LNCaP clone FGC (cell line): ENCODE data around the gene TCEANC2.
"Not testable (repeated sequence)": the region's sequence is repeated elsewhere in the genome, so short reads cannot be mapped to it uniquely, and the experiment has no call there.

Source experiments
- DNase-seq: peaks from one replicate; pipeline ENCODE4 v3.0.0-alpha.2; 2011; ENCODE audit warnings: low read depth
- H3K4me3 ChIP-seq: 2 replicates; pipeline ENCODE4 v1.5.1; 2011; ENCODE audit warnings: mild to moderate bottlenecking, low read depth, low read length, control low read depth
- TF ChIP-seq, protein P1 (sequence below): IDR thresholded peaks from 2 replicates; pipeline ENCODE4 v1.5.1; 2012; ENCODE audit warnings: mild to moderate bottlenecking; ENCODE audit not compliant: control insufficient read depth, insufficient read depth; ENCODE audit errors: extremely low read depth

The TCEANC2 gene

DNA sequence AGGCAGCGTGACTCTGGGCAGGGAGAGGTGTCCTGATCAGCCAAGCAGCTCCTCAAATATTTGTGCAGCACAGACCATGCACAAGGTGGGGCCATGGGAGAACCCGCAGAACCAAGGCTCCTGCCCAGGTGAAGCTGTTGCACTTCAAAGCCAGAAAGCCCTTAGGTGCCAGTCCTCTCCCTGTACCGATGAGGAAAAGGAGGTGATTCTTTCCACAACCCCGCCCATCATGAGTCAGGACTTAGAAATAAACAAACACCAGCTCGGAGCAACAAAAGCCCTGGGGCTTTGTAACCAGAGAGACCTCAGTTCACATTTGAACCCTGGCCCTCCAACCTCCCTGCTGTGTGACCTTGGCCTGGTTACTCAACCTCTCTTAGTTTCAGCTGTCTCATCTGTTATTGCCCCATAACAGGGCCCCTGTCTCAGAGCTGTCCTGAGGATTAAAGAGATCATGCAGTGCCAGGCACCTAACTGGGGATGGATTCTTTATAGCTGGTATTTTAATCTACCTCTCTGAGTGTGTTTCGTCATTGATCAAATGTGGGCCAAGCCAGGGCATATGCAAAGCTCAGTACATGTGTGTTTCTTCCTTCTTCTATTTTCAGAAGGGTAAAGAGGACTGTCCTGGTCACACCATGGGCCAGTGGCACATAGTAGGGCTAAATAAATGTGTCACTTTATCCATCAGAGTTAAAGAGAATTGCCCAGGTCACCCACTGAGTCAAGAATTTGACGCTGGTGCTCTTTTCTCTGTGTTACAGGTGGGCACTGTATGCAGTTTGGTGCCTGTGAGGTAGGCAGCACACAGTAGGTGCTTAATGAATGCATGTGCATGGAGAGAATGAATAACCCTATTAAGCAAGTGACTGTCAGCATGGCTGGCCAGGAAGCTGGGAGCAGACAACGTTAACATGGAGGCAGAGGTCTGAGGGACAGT lies 36.8 kb upstream of the TCEANC2 start:
- TF ChIP-seq, protein P1, sequence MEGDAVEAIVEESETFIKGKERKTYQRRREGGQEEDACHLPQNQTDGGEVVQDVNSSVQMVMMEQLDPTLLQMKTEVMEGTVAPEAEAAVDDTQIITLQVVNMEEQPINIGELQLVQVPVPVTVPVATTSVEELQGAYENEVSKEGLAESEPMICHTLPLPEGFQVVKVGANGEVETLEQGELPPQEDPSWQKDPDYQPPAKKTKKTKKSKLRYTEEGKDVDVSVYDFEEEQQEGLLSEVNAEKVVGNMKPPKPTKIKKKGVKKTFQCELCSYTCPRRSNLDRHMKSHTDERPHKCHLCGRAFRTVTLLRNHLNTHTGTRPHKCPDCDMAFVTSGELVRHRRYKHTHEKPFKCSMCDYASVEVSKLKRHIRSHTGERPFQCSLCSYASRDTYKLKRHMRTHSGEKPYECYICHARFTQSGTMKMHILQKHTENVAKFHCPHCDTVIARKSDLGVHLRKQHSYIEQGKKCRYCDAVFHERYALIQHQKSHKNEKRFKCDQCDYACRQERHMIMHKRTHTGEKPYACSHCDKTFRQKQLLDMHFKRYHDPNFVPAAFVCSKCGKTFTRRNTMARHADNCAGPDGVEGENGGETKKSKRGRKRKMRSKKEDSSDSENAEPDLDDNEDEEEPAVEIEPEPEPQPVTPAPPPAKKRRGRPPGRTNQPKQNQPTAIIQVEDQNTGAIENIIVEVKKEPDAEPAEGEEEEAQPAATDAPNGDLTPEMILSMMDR, result no peak
- DNase-seq, result peak; percentile 80
- H3K4me3 ChIP-seq, result no peak overlapping the region

DNA sequence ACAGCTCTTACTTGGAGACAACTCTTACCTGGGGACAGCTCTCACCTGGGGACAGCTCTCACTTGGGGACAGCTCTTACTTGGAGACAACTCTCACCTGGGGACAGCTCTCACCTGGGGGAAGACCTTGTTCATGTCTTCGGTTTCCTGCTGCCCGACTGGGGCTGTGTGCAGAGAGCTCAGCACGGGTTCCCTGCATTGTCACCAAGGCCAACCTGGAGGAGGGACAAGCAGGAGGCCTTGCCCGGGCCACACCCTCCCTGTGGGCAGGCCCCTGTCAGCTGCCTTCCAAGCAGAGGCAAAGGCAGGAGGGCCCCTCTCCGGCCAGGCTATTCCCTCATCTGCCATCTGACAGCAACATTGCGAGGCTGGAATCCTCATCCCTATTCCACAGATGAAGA lies 35.4 kb upstream of the TCEANC2 start, which contains the start of gene LDLRAD1:
Gene LDLRAD1 (minus strand): TSS at position 208 of the 400 bp plus-strand sequence. CDS start 74 bp downstream, at position 134.
- no peak for DNase-seq
- H3K4me3 ChIP-seq, result no peak within 1 kb of the TSS
- TF ChIP-seq, protein P1, result no peak

DNA sequence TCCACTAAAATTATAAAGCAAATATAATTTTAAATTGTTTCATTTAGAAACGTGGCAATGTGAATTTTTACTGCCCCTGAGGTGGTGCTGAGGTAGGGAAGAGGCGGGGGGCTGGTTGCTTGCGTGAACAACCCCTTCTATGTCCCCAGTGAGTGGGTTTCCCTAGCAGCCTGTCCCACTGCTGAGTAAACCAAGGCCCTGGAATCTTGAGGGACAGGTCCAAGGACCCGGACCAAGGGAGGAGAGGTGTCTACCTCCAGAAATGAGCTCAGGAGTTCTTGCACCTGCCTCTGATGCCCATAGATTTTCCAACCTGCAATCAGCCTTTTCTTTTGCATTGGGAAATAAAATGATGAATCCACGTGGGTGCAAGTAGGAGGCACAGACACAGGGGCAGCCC lies 34.8 kb upstream of the TCEANC2 start:
- no peak overlapping the region for H3K4me3 ChIP-seq
- TF ChIP-seq, protein P1, result no peak

DNA sequence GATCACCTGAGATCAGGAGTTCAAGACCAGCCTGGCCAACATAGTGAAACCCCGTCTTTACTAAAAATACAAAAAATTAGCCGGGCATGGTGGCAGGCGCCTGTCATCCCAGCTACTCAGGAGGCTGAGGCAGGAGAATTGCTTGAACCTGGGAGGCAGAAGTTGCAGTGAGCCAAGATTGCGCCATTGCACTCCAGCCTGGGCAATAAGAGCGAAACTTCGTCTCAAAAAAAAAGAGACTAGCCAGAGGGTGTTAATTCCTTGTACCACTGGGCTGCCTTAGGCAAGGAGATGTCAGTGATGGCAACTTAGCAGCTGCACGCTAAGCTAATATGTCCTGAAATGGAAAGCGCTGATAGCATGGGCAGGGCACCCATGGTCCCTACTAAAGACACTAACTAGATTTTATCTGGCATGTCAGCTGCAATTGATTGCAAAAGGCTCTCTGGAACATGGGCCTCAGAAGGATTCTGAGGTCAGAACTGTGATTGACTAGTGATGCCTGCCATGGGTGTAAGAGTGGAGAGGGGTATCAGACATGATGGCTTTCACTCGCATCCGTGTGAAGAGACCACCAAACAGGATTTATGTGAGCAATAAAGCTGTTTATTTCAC lies 33.7 kb upstream of the TCEANC2 start:
- H3K4me3 ChIP-seq, DNase-seq: not testable (repeated sequence)

More for the DNA sequence above, 34.8 kb upstream of the TCEANC2 start:
- no peak for DNase-seq

DNA sequence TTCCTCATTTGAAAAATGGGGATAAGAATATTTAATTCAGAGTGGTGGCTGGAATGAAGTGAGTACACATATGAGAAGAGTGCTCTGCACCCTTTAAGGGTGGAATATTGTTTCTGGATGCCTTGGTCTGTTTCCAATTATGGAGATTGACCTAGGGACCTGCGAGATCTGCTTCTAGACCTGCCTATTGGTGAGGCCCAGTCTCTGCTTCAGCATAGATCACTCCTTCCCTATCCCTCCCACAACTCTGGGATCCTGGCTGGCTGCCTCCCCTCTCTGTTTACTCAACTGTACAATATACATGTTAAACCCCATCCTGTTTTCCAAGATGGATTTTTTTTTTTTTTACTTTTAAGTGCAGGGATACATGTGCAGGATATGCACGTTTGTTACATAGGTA lies 29.1 kb upstream of the TCEANC2 start:
- no peak for DNase-seq
- H3K4me3 ChIP-seq, result no peak overlapping the region
- TF ChIP-seq, protein P1, result no peak

DNA sequence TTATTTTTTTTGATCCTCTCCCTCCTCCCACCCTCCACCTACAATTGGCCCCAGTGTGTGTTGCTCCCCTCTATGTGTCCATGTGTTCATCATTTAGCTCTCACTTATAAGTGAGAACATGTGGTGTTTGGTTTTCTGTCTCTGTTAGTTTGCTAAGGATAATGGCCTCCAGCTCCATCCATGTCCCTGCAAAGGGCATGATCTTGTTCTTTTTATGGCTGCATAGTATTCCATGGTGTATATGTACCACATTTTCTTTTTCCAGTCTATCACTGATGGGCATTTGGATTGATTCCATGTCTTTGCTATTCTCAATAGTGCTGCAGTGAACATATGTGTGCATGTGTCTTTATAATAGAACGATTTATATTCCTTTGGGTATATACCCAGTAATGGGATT lies 28.6 kb upstream of the TCEANC2 start:
- DNase-seq, result not testable (repeated sequence)

DNA sequence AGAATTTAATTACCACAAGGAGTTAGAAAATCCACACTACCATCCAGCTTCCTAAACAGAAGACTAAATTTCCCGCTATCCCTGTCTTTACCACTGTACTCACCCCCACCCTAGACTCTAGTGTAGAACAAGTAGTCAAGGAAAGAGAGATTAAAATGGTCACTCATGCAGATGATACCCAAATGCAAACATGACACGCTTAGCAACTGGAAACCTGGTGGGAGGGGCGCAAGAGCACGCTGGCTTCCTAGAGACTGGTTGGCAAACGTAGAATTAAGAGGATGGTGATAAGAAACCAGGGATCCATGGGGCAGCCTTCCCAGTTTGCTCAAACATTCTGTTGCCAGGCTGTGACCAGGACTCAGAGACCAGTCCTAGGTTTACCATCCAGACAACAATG lies 25.6 kb upstream of the TCEANC2 start:
- DNase-seq, result no peak

More for the DNA sequence above, 28.6 kb upstream of the TCEANC2 start:
- not testable (repeated sequence) for H3K4me3 ChIP-seq

More for the DNA sequence above, 25.6 kb upstream of the TCEANC2 start:
- H3K4me3 ChIP-seq, result no peak overlapping the region
- TF ChIP-seq, protein P1, result no peak
